Fibroblast of lung (primary cell): ENCODE results near the gene ALDH18A1. TPM values are rescaled to one million over a fixed set of nuclear protein-coding genes. Genes with fewer than 3 reads are reported as not detected.

Source experiments
- DNase-seq, 2 donors: peaks; one replicate each; pipeline versions ENCODE4 v3.0.0 to v3.0.0-alpha.2; 2010; ENCODE audit warnings: low read depth in 2 of 2
- H2AFZ ChIP-seq: 2 replicates; pipeline ENCODE4 v1.5.1; 2012; ENCODE audit warnings: low read length, control low read depth, inconsistent platforms
- H3K27ac ChIP-seq: 2 replicates; pipeline ENCODE4 v1.5.1; 2011; ENCODE audit warnings: low read length, control low read depth; ENCODE audit not compliant: insufficient read depth
- H3K27me3 ChIP-seq: 2 replicates; pipeline ENCODE4 v1.5.1; 2011; ENCODE audit warnings: mild to moderate bottlenecking, low read length; ENCODE audit not compliant: control insufficient read depth, insufficient read depth
- H3K36me3 ChIP-seq: 2 replicates; pipeline ENCODE4 v1.5.1; 2011; ENCODE audit warnings: low read length; ENCODE audit not compliant: control insufficient read depth, insufficient read depth
- H3K4me1 ChIP-seq: 2 replicates; pipeline ENCODE4 v1.5.1; 2011; ENCODE audit warnings: low read length; ENCODE audit not compliant: control insufficient read depth, insufficient read depth; ENCODE audit errors: extremely low read depth
- H3K4me2 ChIP-seq: 2 replicates; pipeline ENCODE4 v1.5.1; 2011; ENCODE audit warnings: low read length, control low read depth; ENCODE audit not compliant: insufficient read depth; ENCODE audit errors: extremely low read depth
- H3K4me3 ChIP-seq, 4 experiments: fragments of 200-600 bp in 1 of 4; sonication (generic) in 1 of 4; replicated peaks in 1 of 4; 2 replicates each; pipeline ENCODE4 v1.5.1; 2011 to 2016; ENCODE audit warnings: low read length in 4 of 4, low read depth in 3 of 4, mild to moderate bottlenecking in 3 of 4, control low read depth in 2 of 4, inconsistent platforms in 1 of 4, mixed read lengths in 1 of 4; ENCODE audit not compliant: insufficient read depth in 1 of 4; ENCODE audit errors: control extremely low read depth in 1 of 4
- H3K79me2 ChIP-seq: 2 replicates; pipeline ENCODE4 v1.5.1; 2012; ENCODE audit warnings: mild to moderate bottlenecking, low read length, inconsistent platforms; ENCODE audit not compliant: control insufficient read depth, insufficient read depth
- H3K9ac ChIP-seq: 2 replicates; pipeline ENCODE4 v1.5.1; 2011; ENCODE audit warnings: mild to moderate bottlenecking, low read length, control low read depth; ENCODE audit not compliant: insufficient read depth
- H3K9me3 ChIP-seq: 2 replicates; pipeline ENCODE4 v1.5.1; 2012; ENCODE audit warnings: low read depth, low read length; ENCODE audit not compliant: control insufficient read depth, insufficient read depth
- H4K20me1 ChIP-seq: 2 replicates; pipeline ENCODE4 v1.5.1; 2011; ENCODE audit warnings: low read length; ENCODE audit not compliant: control insufficient read depth, insufficient read depth; ENCODE audit errors: extremely low read depth
- EZH2 ChIP-seq: IDR thresholded peaks from 2 replicates; pipeline ENCODE4 v1.5.1; 2012; ENCODE audit warnings: low read length, control low read depth, mild to moderate bottlenecking; ENCODE audit errors: missing control alignments
- polyA plus RNA-seq, 2 donors: library from polyadenylated mRNA; depleted of rRNA in 1 of 2; stranded (reverse) in 1 of 2; unstranded in 1 of 2; fragments of >200 nt; gene quantifications; 2 replicates each; pipeline ENCODE4 v1.2.1, GENCODE V29; 2011 to 2012; ENCODE audit warnings: missing spikeins in 1 of 2
- total RNA-seq: library from RNA; depleted of rRNA; stranded (reverse); fragments of >200 nt; gene quantifications from 2 replicates; pipeline ENCODE4 v1.2.1, GENCODE V29; 2014
- TF ChIP-seq, protein P1 (sequence below), 2 donors: IDR thresholded peaks in 1 of 2; conservative IDR thresholded peaks in 1 of 2; 1 replicate in 1 of 2; 2 replicates in 1 of 2; pipeline ENCODE4 v1.5.1; 2011 to 2012; ENCODE audit warnings: low read length in 2 of 2, control low read depth in 1 of 2, inconsistent platforms in 1 of 2, low read depth in 1 of 2, mild to moderate bottlenecking in 1 of 2

Gene ALDH18A1
- total and polyA plus RNA-seq, 2 donors (not counting 1 experiment from before 2014, with no cell fraction given): 84.4 to 85.7 TPM

DNA sequence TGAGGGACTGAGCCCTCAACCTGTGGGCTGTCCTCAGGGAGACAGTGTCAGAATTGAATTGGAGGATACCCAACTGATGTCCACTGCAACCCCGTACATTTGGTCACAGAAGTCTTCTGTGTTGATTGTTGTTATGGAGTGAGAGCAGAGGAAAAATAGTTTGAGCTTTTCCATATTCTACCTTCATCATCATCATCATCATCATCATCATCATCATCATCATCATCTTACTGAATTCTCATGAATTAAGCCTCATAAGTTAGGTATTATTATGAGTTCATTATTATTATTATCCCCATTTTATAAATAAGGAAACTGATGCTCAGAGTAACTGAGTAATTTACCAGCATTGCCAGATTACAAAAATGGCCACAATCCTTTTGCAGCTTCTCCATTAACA is 8.4 kb downstream of the ALDH18A1 start:
- no peak overlapping the region for H3K4me2 ChIP-seq
- no peak overlapping the region for H3K4me3 ChIP-seq
- H2AFZ ChIP-seq: no peak overlapping the region
- DNase-seq: no peak
- no peak overlapping the region for H3K27ac ChIP-seq
- no peak overlapping the region for H3K9ac ChIP-seq
- H3K36me3 ChIP-seq: peaks cover 16% of the 10 kb centered on the region
- no peaks in the 10 kb centered on the region for H3K27me3 ChIP-seq
- no peaks in the 10 kb centered on the region for H3K9me3 ChIP-seq
- no peak for TF ChIP-seq EZH2
- TF ChIP-seq, protein P1, sequence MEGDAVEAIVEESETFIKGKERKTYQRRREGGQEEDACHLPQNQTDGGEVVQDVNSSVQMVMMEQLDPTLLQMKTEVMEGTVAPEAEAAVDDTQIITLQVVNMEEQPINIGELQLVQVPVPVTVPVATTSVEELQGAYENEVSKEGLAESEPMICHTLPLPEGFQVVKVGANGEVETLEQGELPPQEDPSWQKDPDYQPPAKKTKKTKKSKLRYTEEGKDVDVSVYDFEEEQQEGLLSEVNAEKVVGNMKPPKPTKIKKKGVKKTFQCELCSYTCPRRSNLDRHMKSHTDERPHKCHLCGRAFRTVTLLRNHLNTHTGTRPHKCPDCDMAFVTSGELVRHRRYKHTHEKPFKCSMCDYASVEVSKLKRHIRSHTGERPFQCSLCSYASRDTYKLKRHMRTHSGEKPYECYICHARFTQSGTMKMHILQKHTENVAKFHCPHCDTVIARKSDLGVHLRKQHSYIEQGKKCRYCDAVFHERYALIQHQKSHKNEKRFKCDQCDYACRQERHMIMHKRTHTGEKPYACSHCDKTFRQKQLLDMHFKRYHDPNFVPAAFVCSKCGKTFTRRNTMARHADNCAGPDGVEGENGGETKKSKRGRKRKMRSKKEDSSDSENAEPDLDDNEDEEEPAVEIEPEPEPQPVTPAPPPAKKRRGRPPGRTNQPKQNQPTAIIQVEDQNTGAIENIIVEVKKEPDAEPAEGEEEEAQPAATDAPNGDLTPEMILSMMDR (conservative IDR thresholded peaks at IDR 0.05 in 1 of 2, IDR thresholded peaks at IDR 0.05 in 1 of 2; ENCODE audit: low read depth in 1 of 2, low read length in 2 of 2): no peak
- H3K79me2 ChIP-seq: peaks cover 8% of the 10 kb centered on the region
- H4K20me1 ChIP-seq: no peaks in the 10 kb centered on the region
- H3K4me1 ChIP-seq: no peaks in the 10 kb centered on the region

DNA sequence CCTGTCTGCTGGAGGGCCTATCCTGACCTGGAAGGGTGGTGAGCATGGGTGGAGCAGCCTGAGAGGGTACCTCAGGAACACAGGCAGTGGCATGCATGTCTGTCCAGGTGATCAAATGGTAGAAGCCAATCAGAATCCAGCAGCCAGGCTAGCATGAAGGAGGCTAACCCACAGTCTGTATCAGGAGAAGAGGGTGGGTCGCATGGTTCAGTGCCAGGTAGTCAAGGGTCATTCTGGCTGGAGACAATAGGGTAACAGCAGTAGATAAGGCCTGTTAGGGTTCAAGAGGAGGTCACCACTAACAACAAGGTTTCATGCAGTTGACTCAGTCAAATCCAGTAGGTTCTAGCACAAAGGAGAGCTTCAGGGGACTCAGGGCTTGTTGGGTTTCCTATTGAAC is 10.4 kb downstream of the ALDH18A1 start:
- Histone ChIP-seq H2AFZ (no peak overlapping the region), H3K9ac (no peak overlapping the region), H3K36me3 (peaks cover 15% of the 10 kb centered on the region), H3K4me1 (no peaks in the 10 kb centered on the region), H3K4me3 (no peak overlapping the region), H3K27ac (no peak overlapping the region), H4K20me1 (no peaks in the 10 kb centered on the region), H3K9me3 (no peaks in the 10 kb centered on the region), H3K27me3 (no peaks in the 10 kb centered on the region), H3K4me2 (no peak overlapping the region), H3K79me2 (peaks cover 8% of the 10 kb centered on the region)
- no peak for DNase-seq
- TF ChIP-seq, protein P1 (conservative IDR thresholded peaks at IDR 0.05 in 1 of 2, IDR thresholded peaks at IDR 0.05 in 1 of 2; ENCODE audit: low read depth in 1 of 2, low read length in 2 of 2): no peak
- TF ChIP-seq EZH2: no peak

DNA sequence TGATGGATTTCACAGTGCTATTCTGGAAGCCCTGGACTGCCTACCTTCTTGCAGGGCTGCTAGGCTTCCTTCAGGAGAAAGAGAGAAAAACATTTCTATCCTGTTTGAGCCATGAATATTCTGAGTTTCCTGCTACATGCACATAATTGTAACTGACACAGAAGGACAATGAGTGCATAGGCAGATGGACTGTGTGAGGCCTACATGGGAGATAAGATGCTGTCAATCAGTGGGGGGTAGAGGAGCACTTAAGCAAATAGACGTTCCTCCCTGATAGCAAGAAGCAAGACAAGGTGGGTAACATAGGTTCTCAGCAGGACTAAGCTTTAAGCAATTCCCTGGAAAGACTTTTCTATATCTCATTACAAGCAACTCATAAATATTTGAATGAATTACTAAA is 11.6 kb downstream of the ALDH18A1 start:
- H3K79me2 ChIP-seq: peaks cover 4% of the 10 kb centered on the region
- TF ChIP-seq, protein P1 (conservative IDR thresholded peaks at IDR 0.05 in 1 of 2, IDR thresholded peaks at IDR 0.05 in 1 of 2; ENCODE audit: low read depth in 1 of 2, low read length in 2 of 2): no peak
- TF ChIP-seq EZH2: no peak
- H3K27ac ChIP-seq: no peak overlapping the region

More for the DNA sequence above, 11.6 kb downstream of the ALDH18A1 start:
- Histone ChIP-seq H3K27me3 (no peaks in the 10 kb centered on the region), H3K9ac (no peak overlapping the region), H3K9me3 (no peaks in the 10 kb centered on the region), H3K4me2 (no peak overlapping the region), H3K36me3 (peaks cover 20% of the 10 kb centered on the region), H3K4me3 (no peak overlapping the region), H3K4me1 (no peaks in the 10 kb centered on the region), H4K20me1 (no peaks in the 10 kb centered on the region), H2AFZ (no peak overlapping the region)
- DNase-seq: no peak
